SH-SY5Y (cell line): Measurements from ENCODE around the gene C4BPA.

Experiments
- GATA2 ChIP-seq: IDR thresholded peaks from 2 replicates; pipeline ENCODE4 v1.6.1; 2011; ENCODE audit warnings: mild to moderate bottlenecking, low read depth, low read length
- GATA3 ChIP-seq: IDR thresholded peaks from 2 replicates; pipeline ENCODE4 v1.6.1; 2011; ENCODE audit warnings: low read depth, mild to moderate bottlenecking, low read length, moderate library complexity

GRCh38 chr1:207181847-207182246, 77.8 kb downstream of the C4BPA start:
- TF ChIP-seq GATA2 (no peak), GATA3 (no peak)
